Right lung (tissue), 5 donors: ENCODE measurements around the gene NBR1. TPM values are rescaled to one million over a fixed set of nuclear protein-coding genes. Genes with fewer than 3 reads are reported as not detected.
"Not testable (repeated sequence)": the region's sequence is repeated elsewhere in the genome, so short reads cannot be mapped to it uniquely, and the experiment has no call there.

Experiments used
- DNase-seq, 2 donors: peaks; one replicate each; pipeline ENCODE4 v3.0.0-alpha.2; 2013
- polyA plus RNA-seq, 5 donors: library from polyadenylated mRNA; unstranded; fragments of 120-200 nt; gene quantifications; one replicate each; pipeline versions ENCODE4 v1.2.1 to v1.2.3, GENCODE V29; 2013; ENCODE audit warnings: inconsistent platforms in 1 of 5, low replicate concordance in 1 of 5; ENCODE audit not compliant: insufficient read length in 5 of 5, insufficient read depth in 1 of 5

Gene NBR1
- polyA plus RNA-seq, 5 donors: 80.4 to 126 (median 108) TPM

- no peak for DNase-seq
Observed at GRCh38 chr17:43151880-43152456, 19.0 kb upstream of the NBR1 start.

DNA sequence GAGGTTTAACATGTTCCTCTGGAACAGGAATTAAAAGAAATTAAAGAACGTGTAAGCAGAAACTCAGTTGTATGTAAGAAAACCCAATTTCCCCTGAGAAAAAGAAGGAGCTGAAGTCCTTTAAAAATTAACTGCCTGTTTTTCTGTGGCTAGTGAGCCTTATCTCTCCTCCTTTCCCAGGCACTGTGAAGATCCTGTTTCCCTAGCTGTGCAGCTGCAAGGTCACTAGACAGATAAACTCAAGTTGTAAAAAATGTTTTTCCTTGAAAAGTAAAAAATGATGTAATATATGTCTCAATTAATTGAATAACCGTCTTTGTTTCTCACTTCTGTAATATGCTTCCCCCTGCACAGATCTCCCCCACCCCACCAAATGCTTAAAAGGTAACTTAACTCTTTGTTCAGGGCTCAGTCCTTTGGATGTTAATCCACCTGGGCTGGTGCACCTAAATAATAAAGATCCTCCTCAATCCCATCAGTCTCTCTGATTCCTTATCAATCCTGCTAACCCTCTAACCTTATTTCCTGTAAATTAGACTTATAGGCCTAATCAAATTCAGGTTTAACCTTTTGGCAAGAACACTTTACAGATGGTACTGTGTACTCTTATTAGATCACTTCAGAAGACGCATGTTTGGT lies 17.7 kb upstream of the NBR1 start:
- DNase-seq: not testable (repeated sequence)

GRCh38 chr17:43155666-43156065 lies 15.3 kb upstream of the NBR1 start:
- no peak for DNase-seq

- DNase-seq: not testable (repeated sequence)
Observed at GRCh38 chr17:43159232-43159631, 11.8 kb upstream of the NBR1 start.

GRCh38 chr17:43159957-43160356 lies 11.1 kb upstream of the NBR1 start:
- DNase-seq: not testable (repeated sequence)

DNA sequence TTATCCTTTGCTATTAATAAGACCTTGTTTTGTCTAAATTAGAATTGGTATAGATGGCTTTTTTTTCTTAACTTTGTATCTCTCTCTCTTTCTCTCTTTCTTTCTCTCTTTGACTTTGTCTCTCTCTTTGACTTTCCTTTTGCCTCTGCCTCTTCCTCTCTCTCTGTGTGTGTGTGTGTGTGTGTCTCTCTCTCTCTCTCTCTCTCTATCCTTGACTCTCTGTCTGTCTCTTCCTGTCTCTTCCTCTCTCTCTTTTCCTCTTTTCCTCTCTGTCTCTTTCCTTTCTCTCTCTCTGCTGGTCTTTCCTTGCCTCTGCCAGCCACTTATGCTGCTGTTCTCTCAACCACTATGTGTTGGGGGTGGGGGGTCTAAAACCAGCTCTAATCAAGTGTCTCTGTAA lies 5.0 kb upstream of the NBR1 start:
- DNase-seq: not testable (repeated sequence)

GRCh38 chr17:43169561-43170139 lies 1.4 kb upstream of the NBR1 start:
- DNase-seq: no peak

- peak; percentile 90 to 93 for DNase-seq
Observed at GRCh38 chr17:43170140-43170765, 761 bp upstream of the NBR1 start.

- peak; percentile 83 to 89 for DNase-seq
Observed at GRCh38 chr17:43171586-43172487, 823 bp downstream of the NBR1 start.

GRCh38 chr17:43175213-43176118 lies 4.5 kb downstream of the NBR1 start:
- DNase-seq: no peak

- no peak for DNase-seq
Observed at GRCh38 chr17:43176119-43176570, 5.1 kb downstream of the NBR1 start.

DNA sequence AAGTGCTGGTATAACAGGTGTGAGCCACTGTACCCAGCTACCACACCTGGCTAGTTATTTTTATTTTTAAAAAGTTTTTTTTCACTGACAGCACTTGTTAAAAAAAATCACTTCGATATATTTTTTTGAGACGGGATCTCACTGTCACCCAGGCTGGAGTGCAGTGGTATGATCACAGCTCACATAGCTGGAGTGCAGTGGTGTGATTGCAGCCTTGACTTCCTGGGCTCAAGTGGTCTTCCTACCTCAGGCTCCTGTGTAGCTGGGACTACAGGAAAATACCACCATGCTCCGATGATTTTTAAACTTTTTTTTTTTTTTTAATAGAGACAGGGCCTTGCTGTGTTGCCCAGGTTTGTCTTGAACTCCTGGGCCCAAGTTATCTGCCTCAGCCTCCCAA lies 12.9 kb downstream of the NBR1 start:
- no peak for DNase-seq

DNA sequence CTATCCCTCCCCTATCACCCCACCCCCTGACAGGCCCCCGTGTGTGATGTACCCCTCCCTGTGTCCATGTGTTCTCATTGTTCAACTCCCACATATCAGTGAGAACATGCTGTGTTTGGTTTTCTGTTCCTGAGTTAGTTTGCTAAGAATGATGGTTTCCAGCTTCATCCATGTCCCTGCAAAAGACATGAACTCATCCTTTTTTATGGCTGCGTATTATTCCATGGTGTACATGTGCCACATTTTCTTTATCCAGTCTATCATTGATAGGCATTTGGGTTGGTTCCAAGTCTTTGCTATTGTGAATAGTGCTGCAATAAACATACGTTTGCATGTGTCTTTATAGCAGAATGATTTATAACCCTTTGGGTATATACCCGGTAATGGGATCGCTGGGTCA lies 15.6 kb downstream of the NBR1 start:
- not testable (repeated sequence) for DNase-seq

GRCh38 chr17:43193251-43193650 lies 22.2 kb downstream of the NBR1 start:
- DNase-seq: no peak

DNA sequence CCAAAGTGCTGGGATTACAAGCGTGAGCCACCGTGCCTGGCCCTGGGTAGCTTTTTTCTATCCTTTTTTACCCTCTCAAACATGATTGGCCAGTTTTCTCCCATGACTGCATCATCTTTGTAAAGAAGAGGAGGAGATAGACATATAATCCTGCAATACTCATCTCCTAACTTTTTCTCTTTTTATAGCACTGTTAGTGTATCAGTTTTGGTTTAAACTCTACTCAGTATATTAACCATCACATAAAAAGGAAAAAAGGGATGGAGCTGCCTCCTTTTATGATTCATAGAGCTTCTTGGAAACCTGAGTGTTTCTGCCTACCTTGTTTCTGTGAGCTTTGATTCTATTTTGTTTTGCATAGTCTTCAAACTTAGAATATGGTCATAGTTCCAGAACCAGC lies 28.6 kb downstream of the NBR1 start:
- DNase-seq: no peak

- no peak for DNase-seq
Observed at GRCh38 chr17:43200127-43200526, 29.1 kb downstream of the NBR1 start.

DNA sequence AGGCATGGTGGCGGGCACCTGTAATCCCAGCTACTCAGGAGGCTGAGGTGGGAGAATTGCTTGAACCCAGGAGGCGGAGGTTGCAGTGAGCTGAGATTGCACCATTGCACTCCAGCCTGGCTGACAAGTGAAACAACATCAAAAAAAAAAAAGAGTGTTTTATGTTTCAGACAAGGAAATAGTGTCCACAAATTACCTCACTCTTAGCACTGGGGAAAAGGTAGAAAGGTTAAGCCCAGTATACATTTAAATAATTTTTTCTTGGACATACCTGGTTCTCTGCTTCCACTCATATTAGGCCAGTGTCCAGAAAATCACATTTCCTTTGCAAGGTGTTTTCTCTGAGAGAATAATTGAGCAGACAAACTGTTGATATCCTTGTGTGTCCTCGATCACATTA lies 32.0 kb downstream of the NBR1 start:
- DNase-seq: not testable (repeated sequence)

- DNase-seq: no peak
Observed at GRCh38 chr17:43210576-43210975, 39.6 kb downstream of the NBR1 start.

DNA sequence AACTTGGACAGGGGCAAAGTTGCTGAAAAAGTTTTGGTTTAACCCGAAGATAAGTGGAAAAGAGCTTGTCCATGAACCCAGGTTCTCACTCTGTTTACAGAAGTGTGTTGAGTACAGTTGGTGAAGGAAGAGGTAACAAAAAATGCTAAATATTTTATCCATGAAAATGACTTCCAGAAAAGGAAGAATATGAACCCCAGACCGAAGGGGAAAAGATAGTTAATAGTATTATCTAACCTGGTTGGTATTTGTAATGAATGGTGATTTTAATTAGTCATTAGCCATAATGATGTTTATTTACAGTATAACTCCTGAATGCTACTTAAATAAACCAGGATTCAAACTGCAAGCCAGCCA lies 40.1 kb downstream of the NBR1 start:
- no peak for DNase-seq

- peak; percentile 91 to 92 for DNase-seq
Observed at GRCh38 chr17:43211480-43212402, 40.7 kb downstream of the NBR1 start, which contains the start of gene TMEM106A. Gene TMEM106A (plus strand): TSS chr17:43211875. CDS start chr17:43213042, 1,167 bp downstream.
